Measurements from ENCODE around the gene MYT1.

GRCh38 chr20:64152906-64153305 lies 11.3 kb upstream of the MYT1 start:
- TF ChIP-seq POLR2A (IDR thresholded peaks at IDR 0.05; ENCODE audit: low read length) (no peak), GATA1 (IDR thresholded peaks at IDR 0.05; ENCODE audit: low read depth, low read length) (no peak)

Data from erythroblast (primary cell).